Spleen (tissue), 11 donors: Measurements from ENCODE around the gene TBX1. TPM values are rescaled to one million over a fixed set of nuclear protein-coding genes. Genes with fewer than 3 reads are reported as not detected.

Experiments used
- DNase-seq: peaks from one replicate; pipeline ENCODE4 v3.0.0-alpha.2; 2020
- H3K27ac ChIP-seq, 8 donors: fragments of 200-600 bp; sonication (generic) in 7 of 8; 1 replicate in 4 of 8; 2 replicates in 4 of 8; pipeline versions ENCODE4 v1.5.0 to v1.8.0; 2016 to 2021; ENCODE audit warnings: inconsistent platforms in 4 of 8, mild to moderate bottlenecking in 4 of 8, moderate library complexity in 1 of 8
- H3K27me3 ChIP-seq, 7 donors: fragments of 200-600 bp; sonication (generic) in 6 of 7; replicated peaks in 1 of 7; 1 replicate in 4 of 7; 2 replicates in 3 of 7; pipeline versions ENCODE4 v1.5.0 to v1.8.0; 2016 to 2021; ENCODE audit warnings: inconsistent platforms in 3 of 7, mild to moderate bottlenecking in 1 of 7
- H3K36me3 ChIP-seq, 6 donors: fragments of 200-600 bp; sonication (generic) in 5 of 6; 1 replicate in 4 of 6; 2 replicates in 2 of 6; pipeline versions ENCODE4 v1.5.0 to v1.8.0; 2016 to 2021; ENCODE audit warnings: inconsistent platforms in 2 of 6
- H3K4me1 ChIP-seq, 6 donors: fragments of 200-600 bp; sonication (generic) in 5 of 6; 1 replicate in 3 of 6; 2 replicates in 3 of 6; pipeline versions ENCODE4 v1.5.0 to v1.8.0; 2016 to 2021; ENCODE audit warnings: inconsistent platforms in 3 of 6
- H3K4me3 ChIP-seq, 8 donors: fragments of 200-600 bp; sonication (generic) in 7 of 8; 1 replicate in 4 of 8; 2 replicates in 4 of 8; pipeline versions ENCODE4 v1.5.0 to v1.8.0; 2016 to 2021; ENCODE audit warnings: inconsistent platforms in 4 of 8, mild to moderate bottlenecking in 4 of 8, moderate library complexity in 2 of 8
- H3K9me3 ChIP-seq, 8 donors: fragments of 200-600 bp; sonication (generic) in 7 of 8; 1 replicate in 4 of 8; 2 replicates in 4 of 8; pipeline versions ENCODE4 v1.5.0 to v1.8.0; 2016 to 2021; ENCODE audit warnings: inconsistent platforms in 4 of 8
- POLR2A ChIP-seq, 3 donors: fragments of 450-650 bp; IDR thresholded peaks; one replicate each; pipeline ENCODE4 v1.5.1; 2017; ENCODE audit warnings: antibody characterized with exemption in 3 of 3, mild to moderate bottlenecking in 1 of 3
- POLR2AphosphoS5 ChIP-seq, 3 donors: sonication (generic); formaldehyde crosslinking; IDR thresholded peaks; one replicate each; pipeline ENCODE4 v1.5.1; 2017; ENCODE audit warnings: antibody characterized with exemption in 3 of 3
- WGBS, 5 donors: extraction: QIAGEN DNeasy Blood & Tissue Kit in 3 of 5; methylation state at CpG; one replicate each; pipeline versions ENCODE4 v1.1.5 to v1.1.7; 2013 to 2018; 5-methylcytosine and 5-hydroxymethylcytosine counted together
- intact Hi-C: fragments of 100-400 bp; cut with DNase I; formaldehyde crosslinking; loops from one replicate; pipeline ENCODE4 v1.15.0; 2023; ENCODE audit warnings: low total_unique reads
- polyA plus RNA-seq, 3 donors: library from polyadenylated mRNA; stranded (reverse); fragments of 200-250 nt; gene quantifications; one replicate each; pipeline ENCODE4 v1.2.1, GENCODE V29; 2013
- total RNA-seq, 7 donors: library from RNA; depleted of rRNA in 3 of 7; stranded (reverse); fragments of >200 nt in 3 of 7; fragmentation: NEBNext Ultra II Directional in 4 of 7; extraction: Animal tissue kit (Norgen Biotek cat#: 25700) in 4 of 7; gene quantifications; one replicate each; pipeline versions ENCODE4 v1.1.0 to v1.2.1, GENCODE V29; 2016 to 2021
- TF ChIP-seq, protein P1 (sequence below), 11 experiments: fragments of 200-600 bp in 7 of 11; fragments of 450-650 bp in 4 of 11; sonication (generic) in 4 of 11; IDR thresholded peaks in 8 of 11; conservative IDR thresholded peaks in 3 of 11; 1 replicate in 7 of 11; 2 replicates in 4 of 11; pipeline versions ENCODE4 v1.4.0 to v1.8.0; 2016 to 2021; ENCODE audit warnings: antibody characterized with exemption in 11 of 11, inconsistent platforms in 4 of 11, mild to moderate bottlenecking in 1 of 11
- donor health status: healthy with polysubstance abuse.
- donor health status: DM: no; HTN: no; CAD: no; lungs with moderate emphysema.
- donor health status: DM: no; HTN: no; CAD: no.
- donor health status: Bipolar disorder and iron deficiency.
- donor health status: healthy.
- donor health status: DM: no; HTN: no; CAD: no.
- donor health status: DM: yes; HTN: yes; CAD: no.

TBX1 gene
- total and polyA plus RNA-seq, 10 donors = 0.17 to 10.5 (median 0.70) TPM

GRCh38 chr22:19743081-19743480, 17.5 kb upstream of the TBX1 start:
- WGBS, 5 donors = 87 to 97% (median 89%) methylated on average over 5 to 6 of the region's 6 CpGs
- Histone ChIP-seq H3K4me3 (no peak overlapping the region), H3K27me3 (peaks cover 0 to 10% (median 0%) of the 10 kb centered on the region in 7 donors), H3K4me1 (peaks cover 0 to 15% (median 6%) of the 10 kb centered on the region in 6 donors), H3K27ac (no peak overlapping the region), H3K9me3 (no peaks in the 10 kb centered on the region), H3K36me3 (no peaks in the 10 kb centered on the region)
- TF ChIP-seq POLR2AphosphoS5 (IDR thresholded peaks at IDR 0.05) (no peak), POLR2A (IDR thresholded peaks at IDR 0.05) (no peak)
- TF ChIP-seq, protein P1, sequence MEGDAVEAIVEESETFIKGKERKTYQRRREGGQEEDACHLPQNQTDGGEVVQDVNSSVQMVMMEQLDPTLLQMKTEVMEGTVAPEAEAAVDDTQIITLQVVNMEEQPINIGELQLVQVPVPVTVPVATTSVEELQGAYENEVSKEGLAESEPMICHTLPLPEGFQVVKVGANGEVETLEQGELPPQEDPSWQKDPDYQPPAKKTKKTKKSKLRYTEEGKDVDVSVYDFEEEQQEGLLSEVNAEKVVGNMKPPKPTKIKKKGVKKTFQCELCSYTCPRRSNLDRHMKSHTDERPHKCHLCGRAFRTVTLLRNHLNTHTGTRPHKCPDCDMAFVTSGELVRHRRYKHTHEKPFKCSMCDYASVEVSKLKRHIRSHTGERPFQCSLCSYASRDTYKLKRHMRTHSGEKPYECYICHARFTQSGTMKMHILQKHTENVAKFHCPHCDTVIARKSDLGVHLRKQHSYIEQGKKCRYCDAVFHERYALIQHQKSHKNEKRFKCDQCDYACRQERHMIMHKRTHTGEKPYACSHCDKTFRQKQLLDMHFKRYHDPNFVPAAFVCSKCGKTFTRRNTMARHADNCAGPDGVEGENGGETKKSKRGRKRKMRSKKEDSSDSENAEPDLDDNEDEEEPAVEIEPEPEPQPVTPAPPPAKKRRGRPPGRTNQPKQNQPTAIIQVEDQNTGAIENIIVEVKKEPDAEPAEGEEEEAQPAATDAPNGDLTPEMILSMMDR (IDR thresholded peaks at IDR 0.05 in 8 of 11, conservative IDR thresholded peaks at IDR 0.05 in 3 of 11) = no peak
- DNase-seq = no peak
- intact Hi-C loops = no loop called here

- Histone ChIP-seq H3K27me3 (peaks cover 0 to 10% (median 0%) of the 10 kb centered on the region in 7 donors), H3K9me3 (no peaks in the 10 kb centered on the region), H3K4me1 (peaks cover 0 to 15% (median 6%) of the 10 kb centered on the region in 6 donors), H3K36me3 (no peaks in the 10 kb centered on the region), H3K4me3 (no peak overlapping the region), H3K27ac (no peak overlapping the region)
- WGBS, 5 donors = 83 to 96% (median 88%) methylated on average over 3 to 4 of the region's 4 CpGs
- intact Hi-C loops = no loop called here
- no peak for DNase-seq
- TF ChIP-seq POLR2A (IDR thresholded peaks at IDR 0.05) (no peak), POLR2AphosphoS5 (IDR thresholded peaks at IDR 0.05) (no peak)
- TF ChIP-seq, protein P1 (IDR thresholded peaks at IDR 0.05 in 8 of 11, conservative IDR thresholded peaks at IDR 0.05 in 3 of 11) = no peak
Measured at GRCh38 chr22:19743651-19744050, 16.9 kb upstream of the TBX1 start.

GRCh38 chr22:19744350-19745006, 16.1 kb upstream of the TBX1 start:
- H3K36me3 ChIP-seq = no peaks in the 10 kb centered on the region
- no peaks in the 10 kb centered on the region for H3K9me3 ChIP-seq
- intact Hi-C loops = no loop called here
- no peak overlapping the region for H3K4me3 ChIP-seq
- TF ChIP-seq POLR2AphosphoS5 (IDR thresholded peaks at IDR 0.05) (no peak), POLR2A (IDR thresholded peaks at IDR 0.05) (no peak)
- TF ChIP-seq, protein P1 (IDR thresholded peaks at IDR 0.05 in 8 of 11, conservative IDR thresholded peaks at IDR 0.05 in 3 of 11) = no peak
- H3K27ac ChIP-seq = no peak overlapping the region
- peaks cover 0 to 15% (median 6%) of the 10 kb centered on the region in 6 donors for H3K4me1 ChIP-seq
- WGBS, 5 donors = 89 to 93% (median 90%) methylated on average over 10 to 13 of the region's 13 CpGs
- peaks cover 0 to 7% (median 0%) of the 10 kb centered on the region in 7 donors for H3K27me3 ChIP-seq
- DNase-seq = no peak

DNA sequence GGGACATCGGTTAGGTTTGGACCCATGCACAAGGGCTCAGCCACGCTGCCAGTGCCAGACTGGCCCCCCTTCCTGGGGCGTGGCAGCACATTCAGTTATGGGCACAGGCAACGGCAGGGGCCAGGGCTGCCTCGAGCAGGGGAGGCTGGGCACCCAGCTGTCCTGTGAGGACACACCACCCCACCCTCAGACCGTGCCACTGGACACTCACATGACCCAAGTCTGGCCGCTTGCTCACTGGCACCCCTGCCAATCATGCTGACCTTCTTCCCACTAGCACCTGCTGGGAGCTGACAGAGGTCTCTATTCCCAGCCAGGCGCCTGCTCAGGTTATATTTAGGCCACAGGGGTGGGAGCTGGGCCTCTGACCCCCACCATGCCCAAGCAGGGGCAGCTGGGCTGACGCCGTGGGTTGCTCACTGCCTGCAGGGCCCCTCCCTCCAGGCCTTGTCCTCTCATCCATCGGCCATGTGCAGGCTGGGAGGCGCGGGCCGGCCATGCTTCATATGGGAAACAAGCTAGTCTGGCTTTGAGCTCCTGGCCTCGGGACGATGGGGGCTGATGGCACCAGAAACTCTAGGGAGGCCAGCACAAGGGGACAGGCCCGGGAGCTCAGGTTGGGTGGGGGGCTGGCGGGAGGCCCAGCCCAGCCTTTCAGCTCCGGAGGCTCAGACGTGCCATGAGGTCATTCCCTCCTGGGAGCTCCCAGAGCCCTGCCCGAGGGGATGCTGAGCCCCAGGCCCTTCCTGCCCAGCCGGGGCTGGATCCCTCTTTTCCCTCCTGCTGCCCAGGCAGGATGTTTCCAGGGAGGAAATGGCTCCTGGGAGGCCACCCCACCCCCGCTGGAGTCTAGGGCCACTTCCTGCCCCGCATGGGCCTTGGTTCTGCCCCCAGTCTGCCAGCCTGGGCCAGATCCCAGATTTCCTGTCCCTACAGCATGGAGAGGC, 15.2 kb upstream of the TBX1 start:
- Histone ChIP-seq H3K4me1 (peaks cover 0 to 15% (median 6%) of the 10 kb centered on the region in 6 donors), H3K9me3 (no peaks in the 10 kb centered on the region), H3K27ac (no peak overlapping the region), H3K27me3 (peaks cover 0 to 13% (median 0%) of the 10 kb centered on the region in 7 donors), H3K4me3 (no peak overlapping the region), H3K36me3 (no peaks in the 10 kb centered on the region)
- WGBS, 5 donors = 65 to 81% (median 79%) methylated on average over 14 to 24 of the region's 24 CpGs
- DNase-seq = no peak
- TF ChIP-seq POLR2A (IDR thresholded peaks at IDR 0.05) = no peak
- TF ChIP-seq POLR2AphosphoS5 (IDR thresholded peaks at IDR 0.05) = peak in 1 of 3 donors; percentile 45
- TF ChIP-seq, protein P1 (IDR thresholded peaks at IDR 0.05 in 8 of 11, conservative IDR thresholded peaks at IDR 0.05 in 3 of 11) = no peak
- intact Hi-C loops = no loop called here
